GM12801 (cell line): ENCODE data around the gene LRMDA.

ENCODE experiments used
- CTCF ChIP-seq: IDR thresholded peaks from one replicate; pipeline ENCODE4 v1.5.1; 2011; ENCODE audit warnings: control low read depth; ENCODE audit not compliant: insufficient read length; ENCODE audit errors: extremely low read depth

The LRMDA gene

GRCh38 chr10:76126607-76127527, 695.4 kb downstream of the LRMDA start:
- no peak for TF ChIP-seq CTCF

- no peak for TF ChIP-seq CTCF
Measured at GRCh38 chr10:76127984-76128589, 696.7 kb downstream of the LRMDA start.

GRCh38 chr10:76129213-76129612, 697.8 kb downstream of the LRMDA start:
- TF ChIP-seq CTCF, result no peak

- no peak for TF ChIP-seq CTCF
Measured at GRCh38 chr10:76130892-76131291, 699.5 kb downstream of the LRMDA start.

- no peak for TF ChIP-seq CTCF
Measured at GRCh38 chr10:76133597-76134255, 702.3 kb downstream of the LRMDA start.

- no peak for TF ChIP-seq CTCF
Measured at GRCh38 chr10:76136961-76137360, 705.5 kb downstream of the LRMDA start.

- TF ChIP-seq CTCF, result no peak
Measured at GRCh38 chr10:76138286-76138685, 706.9 kb downstream of the LRMDA start.
